Measurements from ENCODE around the gene TNFRSF6B.

Gene TNFRSF6B

DNA sequence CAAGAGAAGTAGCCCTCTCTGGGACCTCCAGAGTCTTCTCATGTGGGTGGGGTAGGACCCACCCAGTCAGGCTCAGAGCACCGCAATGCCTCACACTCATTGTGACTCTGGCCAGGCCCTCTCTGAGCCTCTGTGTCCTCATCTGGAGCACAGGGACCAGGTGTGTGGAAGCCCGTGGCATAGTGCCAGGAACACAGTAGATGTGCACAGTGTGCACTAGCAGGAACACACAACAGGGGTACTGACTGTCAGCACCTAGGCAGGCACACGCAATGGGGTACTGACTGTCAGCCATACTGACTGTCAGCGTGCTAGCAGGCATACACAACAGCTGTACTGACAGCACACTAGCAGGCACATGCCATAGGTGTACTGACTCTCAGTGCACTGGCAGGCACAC is 41.2 kb upstream of the TNFRSF6B start:
- no peak for TF ChIP-seq TCF4 (CRISPR knock-in tag; IDR thresholded peaks at IDR 0.05; ENCODE audit: borderline replicate concordance)
- TF ChIP-seq OSR1 (CRISPR knock-in tag; IDR thresholded peaks at IDR 0.05) = no peak
- TF ChIP-seq GLIS3 (CRISPR knock-in tag; IDR thresholded peaks at IDR 0.05) = no peak
- TF ChIP-seq ZNF8 (CRISPR knock-in tag; IDR thresholded peaks at IDR 0.05) = no peak
- no peak for TF ChIP-seq ZC3H10 (CRISPR knock-in tag; IDR thresholded peaks at IDR 0.05)
- TF ChIP-seq, protein P1, sequence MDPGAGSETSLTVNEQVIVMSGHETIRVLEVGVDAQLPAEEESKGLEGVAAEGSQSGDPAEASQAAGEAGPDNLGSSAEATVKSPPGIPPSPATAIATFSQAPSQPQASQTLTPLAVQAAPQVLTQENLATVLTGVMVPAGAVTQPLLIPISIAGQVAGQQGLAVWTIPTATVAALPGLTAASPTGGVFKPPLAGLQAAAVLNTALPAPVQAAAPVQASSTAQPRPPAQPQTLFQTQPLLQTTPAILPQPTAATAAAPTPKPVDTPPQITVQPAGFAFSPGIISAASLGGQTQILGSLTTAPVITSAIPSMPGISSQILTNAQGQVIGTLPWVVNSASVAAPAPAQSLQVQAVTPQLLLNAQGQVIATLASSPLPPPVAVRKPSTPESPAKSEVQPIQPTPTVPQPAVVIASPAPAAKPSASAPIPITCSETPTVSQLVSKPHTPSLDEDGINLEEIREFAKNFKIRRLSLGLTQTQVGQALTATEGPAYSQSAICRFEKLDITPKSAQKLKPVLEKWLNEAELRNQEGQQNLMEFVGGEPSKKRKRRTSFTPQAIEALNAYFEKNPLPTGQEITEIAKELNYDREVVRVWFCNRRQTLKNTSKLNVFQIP (CRISPR knock-in tag; IDR thresholded peaks at IDR 0.05; ENCODE audit: borderline replicate concordance, low read depth) = no peak
- TF ChIP-seq CREB5 (CRISPR knock-in tag; IDR thresholded peaks at IDR 0.05; ENCODE audit: low read depth) = no peak
- no peak for TF ChIP-seq TOX (CRISPR knock-in tag; IDR thresholded peaks at IDR 0.05; ENCODE audit: borderline replicate concordance)
- TF ChIP-seq ESRRG (CRISPR knock-in tag; IDR thresholded peaks at IDR 0.05) = no peak
- TF ChIP-seq CSRNP3 (CRISPR knock-in tag; IDR thresholded peaks at IDR 0.05) = no peak
- TF ChIP-seq ZNF70 (CRISPR knock-in tag; IDR thresholded peaks at IDR 0.05) = no peak
- TF ChIP-seq RARB (CRISPR knock-in tag; IDR thresholded peaks at IDR 0.05) = no peak
- no peak for TF ChIP-seq ZFP30 (CRISPR knock-in tag; IDR thresholded peaks at IDR 0.05)
- no peak for TF ChIP-seq PATZ1 (CRISPR knock-in tag; IDR thresholded peaks at IDR 0.05; ENCODE audit: borderline replicate concordance)
- no peak for TF ChIP-seq BACH2 (CRISPR knock-in tag; IDR thresholded peaks at IDR 0.05; ENCODE audit: borderline replicate concordance)
- TF ChIP-seq ISL1 (CRISPR knock-in tag; IDR thresholded peaks at IDR 0.05) = no peak
- ATAC-seq = no peak

DNA sequence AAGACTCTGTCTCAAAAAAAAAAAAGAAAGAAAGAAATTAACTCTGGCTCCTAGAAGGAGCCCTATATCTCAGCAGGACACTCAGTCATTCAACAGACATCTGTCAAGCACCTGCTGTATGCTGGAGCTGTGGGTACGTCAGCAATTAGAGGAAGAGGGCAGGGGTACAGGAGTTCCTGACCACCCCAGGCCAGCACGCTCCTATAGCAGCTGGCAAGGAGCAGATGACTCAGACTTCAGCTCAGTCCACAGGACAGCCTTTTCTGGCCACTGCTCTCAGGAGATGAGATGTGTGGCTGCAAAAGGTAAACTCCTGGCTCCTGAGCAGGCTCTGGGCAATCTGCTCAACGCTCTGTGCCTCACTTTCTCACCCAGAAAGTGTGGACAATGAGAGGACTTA is 40.0 kb upstream of the TNFRSF6B start:
- TF ChIP-seq ZFP30 (CRISPR knock-in tag; IDR thresholded peaks at IDR 0.05) = no peak
- ATAC-seq = no peak

DNA sequence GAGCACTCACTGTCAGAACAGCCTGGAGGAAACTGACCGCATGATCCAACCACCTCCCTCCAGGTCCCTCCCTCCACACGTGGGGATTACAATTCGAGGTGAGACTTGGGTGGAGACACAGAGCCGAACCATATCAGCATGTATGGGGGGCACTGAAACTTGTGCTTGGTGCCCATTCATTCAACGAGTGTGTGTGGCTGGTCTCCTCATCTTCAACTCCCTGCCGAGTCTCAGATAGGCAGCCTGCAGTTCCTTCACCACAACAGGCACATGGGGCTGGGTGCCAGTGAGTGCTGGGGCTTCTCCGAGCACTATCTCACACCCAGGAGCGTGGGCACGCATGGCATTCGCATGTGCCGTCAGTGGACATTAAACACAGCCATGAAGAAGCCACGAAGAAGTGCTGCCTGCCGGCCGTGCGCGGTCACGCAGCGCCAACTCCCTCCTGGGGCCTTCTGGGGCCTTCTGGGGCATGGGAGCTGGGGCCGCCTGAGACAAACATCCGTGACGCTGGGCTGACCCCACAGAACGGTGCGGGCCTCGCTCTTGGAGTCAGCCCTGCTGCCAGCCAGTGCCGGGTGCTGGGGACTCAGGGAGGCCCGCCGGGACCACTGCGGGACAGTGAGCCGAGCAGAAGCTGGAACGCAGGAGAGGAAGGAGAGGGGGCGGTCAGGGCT is 39.1 kb upstream of the TNFRSF6B start:
- no peak for TF ChIP-seq GLIS3 (CRISPR knock-in tag; IDR thresholded peaks at IDR 0.05)
- no peak for TF ChIP-seq OSR1 (CRISPR knock-in tag; IDR thresholded peaks at IDR 0.05)
- TF ChIP-seq, protein P1 (CRISPR knock-in tag; IDR thresholded peaks at IDR 0.05; ENCODE audit: borderline replicate concordance, low read depth) = no peak
- no peak for TF ChIP-seq TOX (CRISPR knock-in tag; IDR thresholded peaks at IDR 0.05; ENCODE audit: borderline replicate concordance)
- TF ChIP-seq RARB (CRISPR knock-in tag; IDR thresholded peaks at IDR 0.05) = no peak
- TF ChIP-seq ARNTL (CRISPR knock-in tag; IDR thresholded peaks at IDR 0.05; ENCODE audit: borderline replicate concordance, low read depth) = no peak
- no peak for TF ChIP-seq CSRNP3 (CRISPR knock-in tag; IDR thresholded peaks at IDR 0.05)
- TF ChIP-seq TCF4 (CRISPR knock-in tag; IDR thresholded peaks at IDR 0.05; ENCODE audit: borderline replicate concordance) = no peak
- ATAC-seq = no peak

Data from SK-N-SH treated with all-trans-retinoic acid at 6 μM for 48 hours (cell line).